RWPE1 (cell line): ENCODE results near the gene LMBR1L.

Experiments used
- CTCF ChIA-PET: fragments of 350-600 bp; sonication (Branson Sonifier 250); formaldehyde crosslinking; extraction: SDS; loops from one replicate; lab custom pipeline; 2021; lab: Yijun Ruan, JAX
- POLR2A ChIA-PET: fragments of 400-600 bp; formaldehyde crosslinking; extraction: SDS; loops from one replicate; lab custom pipeline; 2020; ENCODE audit warnings: antibody characterized with exemption; ENCODE audit not compliant: low non-redundant PET; lab: Yijun Ruan, JAX
- DNase-seq: peaks from one replicate; pipeline ENCODE4 v3.0.0; 2012; ENCODE audit warnings: low spot score
- H3K27ac ChIP-seq: fragments of 450-650 bp; 2 replicates; pipeline ENCODE4 v1.5.1; 2017
- CTCF ChIP-seq: fragments of 450-650 bp; conservative IDR thresholded peaks from 2 replicates; pipeline ENCODE4 v1.5.1; 2017; ENCODE audit warnings: low read depth, mild to moderate bottlenecking

Gene LMBR1L

DNA sequence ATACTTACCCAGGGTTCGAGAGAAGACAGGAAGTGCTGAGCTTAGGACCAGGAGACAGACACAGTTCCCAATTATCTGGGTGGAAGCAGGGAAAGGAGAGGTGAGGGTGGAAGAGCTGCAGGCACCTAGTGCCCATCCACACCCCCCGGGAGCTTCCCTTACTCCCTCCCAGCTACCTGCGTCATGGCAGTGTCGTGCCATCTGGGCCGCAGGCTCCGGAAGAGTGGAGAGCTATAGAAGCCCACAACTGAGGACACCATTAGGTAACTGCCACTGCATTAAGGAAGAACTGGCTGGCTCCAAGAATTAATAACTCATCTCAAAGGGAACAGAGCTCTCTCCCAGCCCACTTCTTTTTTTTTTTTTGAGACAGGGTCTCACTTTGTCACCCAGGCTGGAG lies 10.3 kb downstream of the LMBR1L start:
- H3K27ac ChIP-seq: no peak overlapping the region
- POLR2A ChIA-PET: no interaction called here
- CTCF ChIA-PET: interaction anchor here (0.6 to 7.5 kb wide), 5 partner anchors 13 to 270 kb away, joined by 3 to 65 read pairs (median 5); no protein-coding TSS in a partner anchor
- TF ChIP-seq CTCF: no peak
- no peak for DNase-seq

DNA sequence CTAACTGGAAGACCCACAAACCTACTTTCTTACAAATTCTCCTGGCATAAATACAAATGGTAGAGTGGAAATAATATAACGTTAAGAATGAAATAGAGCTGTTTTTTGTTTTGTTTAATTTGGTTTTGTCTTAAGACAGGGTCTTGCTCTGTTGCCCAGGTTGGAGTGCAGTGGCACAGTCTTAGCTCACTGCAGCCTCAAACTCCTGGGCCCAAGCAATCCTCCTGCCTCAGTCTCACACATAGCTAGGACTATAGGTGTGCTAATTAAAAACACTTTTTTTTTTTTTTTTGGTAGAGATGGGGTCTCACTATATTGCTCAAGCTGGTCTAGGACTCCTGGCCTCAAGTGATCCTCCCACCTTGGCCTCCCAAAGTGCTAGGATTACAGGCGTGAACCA lies 11.9 kb downstream of the LMBR1L start:
- no peak for TF ChIP-seq CTCF
- DNase-seq: no peak
- H3K27ac ChIP-seq: no peak overlapping the region
- POLR2A ChIA-PET: interaction anchor here (0.7 kb wide), 1 partner anchor 12 kb away, joined by 4 read pairs; no protein-coding TSS in a partner anchor
- CTCF ChIA-PET: interaction anchor here (0.6 to 7.5 kb wide), 5 partner anchors 8 to 89 kb away, joined by 3 to 65 read pairs (median 8); no protein-coding TSS in a partner anchor

GRCh38 chr12:49098035-49098451 lies 12.6 kb downstream of the LMBR1L start:
- H3K27ac ChIP-seq: no peak overlapping the region
- TF ChIP-seq CTCF: peak; percentile 49
- DNase-seq: no peak
- ChIA-PET POLR2A (no interaction called here), CTCF (interaction anchor here (0.6 to 7.5 kb wide), 6 partner anchors 8 to 346 kb away, joined by 3 to 65 read pairs (median 6); no protein-coding TSS in a partner anchor)

DNA sequence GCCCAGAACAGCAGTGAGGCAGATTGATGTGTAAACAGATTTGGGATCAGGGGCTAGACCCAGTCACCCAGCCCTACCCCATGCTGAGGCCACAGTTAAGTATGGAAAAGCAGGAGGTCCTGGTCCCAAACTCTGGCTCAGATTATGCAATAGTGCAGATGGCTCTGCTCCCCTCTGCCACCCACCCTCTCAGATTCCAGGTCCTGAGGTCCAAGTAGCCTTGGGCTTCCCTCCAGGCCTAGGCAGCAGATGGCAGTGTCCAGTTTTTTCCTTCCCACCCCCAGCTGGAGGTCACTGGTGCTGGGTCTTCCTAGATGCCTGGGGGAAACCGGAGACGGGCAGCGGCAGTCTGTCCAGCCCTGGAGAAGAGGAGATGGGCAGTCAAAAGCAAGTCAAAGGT lies 13.3 kb downstream of the LMBR1L start:
- ChIA-PET POLR2A (no interaction called here), CTCF (interaction anchor here (0.6 to 7.5 kb wide), 5 partner anchors 9 to 347 kb away, joined by 3 to 65 read pairs (median 4); partner anchors contain the start of gene LMBR1L)
- no peak for TF ChIP-seq CTCF
- no peak for DNase-seq
- no peak overlapping the region for H3K27ac ChIP-seq

- TF ChIP-seq CTCF: no peak
- CTCF ChIA-PET: interaction anchor here (0.8 to 1.0 kb wide), 3 partner anchors 9 to 31 kb away, joined by 3 to 7 read pairs (median 3); no protein-coding TSS in a partner anchor
- no peak overlapping the region for H3K27ac ChIP-seq
- POLR2A ChIA-PET: no interaction called here
- no peak for DNase-seq
Observed at GRCh38 chr12:49094975-49095365, 15.7 kb downstream of the LMBR1L start.

GRCh38 chr12:49094160-49094974 lies 16.3 kb downstream of the LMBR1L start, which contains the start of gene DHH:
DHH (minus strand) TSS chr12:49094801; CDS start chr12:49094512, 289 bp downstream.
- no peak within 1 kb of the TSS for H3K27ac ChIP-seq
- POLR2A ChIA-PET: no interaction called here
- no peak for DNase-seq
- no peak for TF ChIP-seq CTCF
- CTCF ChIA-PET: interaction anchor here (0.5 to 1.0 kb wide), 4 partner anchors 8 to 37 kb away, joined by 3 to 7 read pairs (median 4); partner anchors contain the start of gene TUBA1B
